ENCODE data around the gene CLEC10A.
"Not testable (repeated sequence)": the region's sequence is repeated elsewhere in the genome, so short reads cannot be mapped to it uniquely, and the experiment has no call there.

The CLEC10A gene

DNA sequence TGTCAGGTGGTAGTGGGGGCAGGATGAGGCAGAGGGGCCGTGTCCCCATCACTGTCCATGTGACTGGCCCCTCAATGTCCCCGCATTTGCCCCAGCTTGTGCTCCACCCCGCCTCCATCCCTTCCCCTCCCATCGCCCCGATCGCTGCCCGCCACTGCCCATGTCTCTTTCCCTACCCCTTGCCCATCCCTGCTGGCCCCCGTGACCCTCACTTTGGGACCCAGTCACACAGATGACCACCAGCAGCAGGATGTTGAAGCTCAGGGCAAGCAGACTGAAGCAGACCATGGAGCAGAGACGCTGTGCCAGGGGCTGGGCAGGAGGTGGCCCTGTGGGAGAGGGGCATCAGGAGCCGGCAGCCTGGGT, 28.5 kb upstream of the CLEC10A start:
- DNase-seq = no peak

DNA sequence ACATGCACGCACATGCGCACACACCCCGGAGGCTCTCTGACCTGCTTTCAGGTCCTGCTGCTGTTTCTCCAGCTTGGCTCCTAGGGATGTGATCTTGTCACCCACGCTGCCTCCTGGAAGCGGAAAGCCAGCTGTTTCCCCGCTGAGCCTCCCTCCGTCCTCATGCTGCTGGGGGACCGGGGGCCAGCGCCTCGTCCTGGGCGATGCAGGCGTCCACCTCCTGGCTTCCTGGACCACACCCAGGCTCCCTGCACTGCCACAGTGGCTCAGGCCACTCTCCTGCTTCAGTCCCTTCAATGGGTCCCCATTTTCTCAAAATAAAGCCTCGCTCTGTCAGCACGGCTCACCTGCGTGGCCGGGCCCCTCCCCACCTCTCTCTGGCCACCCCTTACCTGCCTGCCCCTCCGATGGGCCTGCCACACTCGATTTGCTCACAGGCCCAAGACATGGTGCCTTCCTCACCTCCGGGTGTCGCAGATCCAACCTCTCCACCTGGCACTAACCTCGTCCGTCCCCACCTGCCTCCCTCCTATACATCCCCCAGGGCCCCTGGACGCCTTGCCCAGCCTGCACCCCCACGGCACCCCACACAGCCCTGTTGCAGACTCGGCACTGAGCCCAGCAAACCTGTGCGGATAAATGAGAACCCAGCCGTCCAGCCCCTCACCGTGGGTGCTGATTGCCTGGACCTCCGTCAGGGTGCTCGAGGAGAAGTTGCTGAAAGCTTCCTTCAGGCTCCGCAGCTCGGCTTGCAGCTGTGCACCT, 27.9 kb upstream of the CLEC10A start:
- no peak for DNase-seq

DNA sequence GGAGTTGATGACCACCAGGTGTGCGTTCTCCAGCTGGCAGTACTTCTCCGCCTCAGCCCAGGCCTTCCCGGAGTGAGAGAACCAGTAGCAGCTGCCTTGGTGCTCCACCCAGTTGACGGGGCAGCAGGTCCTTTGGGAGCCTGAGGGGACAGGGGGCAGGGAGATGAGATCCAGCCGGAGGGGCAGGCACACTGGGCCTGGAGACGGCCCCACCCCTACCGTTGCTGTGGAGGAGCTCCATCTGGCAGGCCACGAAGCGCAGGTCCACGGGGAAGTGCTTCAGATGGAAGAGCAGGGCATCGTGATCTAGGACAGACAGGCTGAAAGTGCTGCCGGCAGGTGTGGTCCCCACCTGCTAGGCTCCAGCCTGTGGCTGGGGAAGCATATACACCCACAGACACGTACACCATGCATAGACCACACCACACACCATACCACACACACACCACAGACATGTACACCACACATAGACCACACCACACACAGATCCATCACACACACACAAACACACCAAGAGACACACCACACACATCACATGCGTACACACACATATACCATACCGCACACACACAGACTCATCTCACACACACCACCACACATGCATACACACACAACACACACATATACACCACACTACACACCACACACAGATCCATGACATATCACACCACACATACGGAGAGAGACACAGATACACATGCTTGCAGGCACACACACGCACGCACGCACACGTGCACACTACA, 27.1 kb upstream of the CLEC10A start:
- no peak for DNase-seq

DNA sequence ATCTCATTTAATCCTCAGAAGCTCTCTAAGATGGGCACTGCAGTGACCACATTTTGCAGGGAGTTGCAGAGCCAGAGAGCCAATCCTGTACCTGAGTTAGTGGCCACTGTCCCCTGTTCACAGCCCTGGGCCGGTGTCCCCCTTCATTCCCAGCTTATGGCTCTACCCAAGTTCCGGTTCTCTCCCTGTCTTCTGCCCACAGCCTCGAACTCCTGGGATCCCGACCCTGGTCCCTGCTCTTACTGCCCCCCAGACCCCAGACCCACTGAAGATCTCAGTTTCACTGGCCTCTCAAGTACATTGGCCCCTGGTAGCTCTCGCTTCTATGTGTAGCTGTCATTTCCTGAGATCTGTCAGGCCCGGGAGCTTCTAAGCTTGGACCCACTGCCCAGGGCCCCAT, 22.4 kb upstream of the CLEC10A start:
- no peak for DNase-seq

DNA sequence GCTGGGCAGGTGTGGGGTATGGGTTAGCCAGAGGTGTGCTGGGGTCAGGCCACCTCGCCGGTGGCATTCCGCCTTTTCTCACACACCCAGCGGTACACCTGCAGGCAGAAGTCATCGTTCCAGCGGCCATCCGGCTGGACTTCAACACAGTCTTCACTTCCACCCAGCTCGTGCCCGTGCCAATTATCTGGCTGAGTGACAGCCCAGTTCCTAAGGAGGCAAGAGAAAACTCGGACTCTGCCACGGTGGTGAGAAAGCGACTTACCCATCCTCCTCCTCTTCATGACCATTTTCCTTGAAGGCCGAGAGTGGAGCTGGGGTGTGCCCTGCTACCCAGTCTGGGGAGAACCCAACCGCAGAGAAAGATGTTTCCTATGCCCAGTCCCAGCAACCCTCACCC, 21.5 kb upstream of the CLEC10A start:
- no peak for DNase-seq

DNA sequence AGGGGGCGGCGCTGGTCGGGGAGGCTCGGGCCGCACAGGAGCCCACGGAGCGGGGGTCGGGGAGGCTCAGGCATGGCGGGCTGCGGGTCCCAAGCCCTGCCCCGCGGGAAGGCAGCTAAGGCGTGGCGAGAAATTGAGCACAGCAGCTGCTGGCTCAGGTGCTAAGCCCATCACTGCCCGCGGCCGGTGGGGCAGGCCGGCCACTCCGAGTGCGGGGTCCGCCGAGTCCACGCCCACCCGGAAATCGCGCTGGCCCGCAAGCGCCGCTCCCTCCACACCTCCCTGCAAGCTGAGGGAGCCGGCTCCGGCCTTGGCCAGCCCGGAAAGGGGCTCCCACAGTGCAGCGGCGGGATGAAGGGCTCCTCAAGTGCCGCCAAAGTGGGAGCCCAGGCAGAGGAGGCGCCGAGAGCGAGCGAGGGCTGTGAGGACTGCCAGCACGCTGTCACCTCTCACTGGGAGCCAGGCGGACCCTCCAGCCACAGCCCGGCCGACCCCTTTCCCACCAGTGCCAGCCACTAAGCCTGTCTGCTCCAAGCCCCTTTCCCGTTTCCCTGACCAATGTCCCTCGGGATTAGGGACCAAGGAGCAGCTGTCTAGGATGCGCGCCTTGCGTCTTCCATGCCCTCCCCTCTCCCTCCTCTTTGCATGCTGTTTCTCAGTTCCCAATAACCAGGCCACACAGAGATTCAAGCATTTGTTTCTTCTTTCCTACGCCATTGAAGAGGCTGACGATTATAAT, 20.8 kb upstream of the CLEC10A start:
- DNase-seq = not testable (repeated sequence)

DNA sequence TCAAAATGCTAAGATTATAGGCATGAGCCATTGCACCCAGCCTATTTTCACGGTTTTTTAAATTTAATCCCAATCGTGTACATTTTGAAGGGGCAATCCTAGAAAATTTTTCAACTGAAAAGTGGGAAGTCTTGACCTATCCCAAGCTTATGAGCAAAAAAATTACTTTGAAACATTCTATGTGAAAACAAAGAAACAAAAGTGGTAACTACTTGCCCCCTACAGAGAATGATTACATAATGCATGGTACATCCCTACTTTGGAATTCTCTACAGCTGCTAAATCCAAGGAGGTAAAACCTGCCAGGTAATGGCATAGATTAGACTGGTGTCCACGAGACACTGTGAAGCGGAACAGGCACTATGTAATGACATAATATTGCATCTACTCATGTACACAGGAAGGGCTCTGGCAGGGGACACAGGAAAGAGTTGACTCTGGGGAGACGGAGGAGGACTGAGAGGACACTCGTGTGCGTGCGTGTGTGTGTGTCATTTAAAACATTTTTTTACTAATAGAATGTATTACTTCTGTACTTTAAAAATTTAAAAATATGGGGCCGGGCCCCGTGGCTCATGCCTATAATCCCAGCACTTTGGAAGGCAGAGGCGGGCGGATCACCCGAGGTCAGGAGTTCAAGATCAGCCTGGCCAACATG, 18.9 kb upstream of the CLEC10A start:
- no peak for DNase-seq

DNA sequence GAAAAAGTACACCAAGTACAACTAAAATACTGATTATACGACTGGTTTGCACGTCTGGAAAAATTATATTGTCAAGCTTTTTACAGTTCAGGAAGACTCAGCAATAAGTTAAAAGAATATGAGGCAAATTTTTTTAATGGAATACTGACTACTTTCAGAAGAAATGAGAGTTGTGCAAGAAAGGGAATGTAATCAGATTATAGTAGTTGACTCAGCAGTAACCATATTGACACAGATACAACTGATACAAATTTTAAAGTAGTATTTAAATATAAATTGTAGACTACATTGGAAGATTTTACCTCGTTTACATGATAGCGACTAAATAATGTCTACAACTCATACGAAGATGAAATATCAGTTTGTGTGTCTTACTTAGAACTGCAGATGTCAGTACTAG, 17.9 kb upstream of the CLEC10A start:
- no peak for DNase-seq

DNA sequence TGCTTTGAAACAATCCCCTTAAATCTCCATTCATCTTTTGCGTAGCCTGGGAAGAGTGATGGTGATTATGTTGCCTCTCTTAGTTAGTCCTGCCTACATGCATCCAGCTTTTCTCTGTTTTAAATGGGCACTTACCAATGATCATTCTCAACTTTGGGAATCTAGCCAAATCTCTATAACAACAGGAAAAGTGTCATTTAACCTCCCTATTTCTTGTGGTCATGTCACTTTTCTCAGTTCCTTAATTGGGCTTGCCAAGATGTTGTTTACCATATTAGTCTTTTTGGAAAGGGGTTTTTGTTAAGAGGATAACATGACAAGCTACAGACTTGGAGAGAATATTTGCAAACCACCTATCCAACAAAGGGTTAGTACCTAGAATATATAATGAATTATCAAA, 15.6 kb upstream of the CLEC10A start:
- no peak for DNase-seq

DNA sequence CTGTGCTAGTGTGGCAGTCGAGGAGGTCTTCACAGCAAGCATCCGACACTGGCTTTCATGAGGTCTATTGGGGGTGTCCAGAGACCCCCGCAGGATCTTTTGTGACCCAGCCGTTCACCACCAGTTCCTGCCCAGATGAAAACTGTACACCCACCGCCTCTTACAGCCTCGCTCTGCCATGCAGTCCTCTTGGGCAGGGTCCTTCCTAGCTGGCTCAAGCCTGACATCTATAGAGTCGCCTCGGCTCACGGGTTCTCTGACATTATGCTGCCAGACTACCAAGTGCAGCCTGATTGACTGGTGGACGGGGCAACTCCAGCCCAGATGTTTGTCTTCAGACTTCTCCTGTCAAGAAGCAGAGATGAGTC, 14.6 kb upstream of the CLEC10A start:
- DNase-seq = no peak

DNA sequence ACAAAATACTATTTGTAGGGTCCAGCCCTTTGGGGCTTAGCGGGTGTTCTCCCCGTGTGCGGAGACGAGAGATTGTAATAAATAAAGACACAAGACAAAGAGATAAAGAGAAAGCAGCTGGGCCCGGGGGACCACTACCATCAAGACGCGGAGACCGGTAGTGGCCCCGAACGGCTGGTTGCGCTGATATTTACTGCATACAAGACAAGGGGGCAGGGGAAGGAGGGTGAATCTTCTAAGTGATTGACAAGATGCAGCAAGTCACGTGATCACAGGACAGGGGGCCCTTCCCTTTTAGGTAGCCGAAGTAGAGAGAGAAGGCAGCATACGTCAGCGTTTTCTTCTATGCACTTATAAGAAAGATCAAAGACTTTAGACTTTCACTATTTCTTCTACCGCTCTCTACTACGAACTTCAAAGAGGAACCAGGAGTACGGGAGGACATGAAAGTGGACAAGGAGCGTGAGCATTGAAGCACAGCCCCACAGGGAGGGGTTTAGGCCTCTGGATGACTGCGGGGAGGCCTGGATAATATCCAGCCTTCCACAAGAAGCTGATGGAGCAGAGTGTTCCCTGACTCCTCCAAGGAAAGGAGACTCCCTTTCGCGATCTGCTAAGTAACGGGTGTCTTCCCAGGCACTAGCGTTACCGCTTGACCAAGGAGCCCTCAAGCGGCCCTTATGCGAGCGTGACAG, 11.4 kb upstream of the CLEC10A start:
- not testable (repeated sequence) for DNase-seq

DNA sequence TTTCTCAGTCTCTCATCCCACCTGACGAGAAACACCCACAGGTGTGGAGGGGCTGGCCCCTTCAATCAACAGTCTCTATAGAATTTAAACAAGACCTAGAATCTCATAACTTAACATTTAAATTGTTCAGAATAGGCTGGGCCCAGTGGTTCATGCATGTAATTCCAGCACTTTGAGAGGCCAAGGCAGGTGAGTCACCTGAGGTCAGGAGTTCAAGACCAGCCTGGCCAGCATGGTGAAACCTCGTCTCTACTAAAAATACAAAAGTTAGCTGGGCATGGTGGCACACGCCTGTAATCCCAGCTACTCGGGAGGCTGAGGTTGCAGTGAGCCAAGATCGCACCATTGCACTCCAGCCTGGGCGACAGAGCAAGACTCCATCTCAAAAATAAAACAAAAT, 9.5 kb upstream of the CLEC10A start:
- not testable (repeated sequence) for DNase-seq

DNA sequence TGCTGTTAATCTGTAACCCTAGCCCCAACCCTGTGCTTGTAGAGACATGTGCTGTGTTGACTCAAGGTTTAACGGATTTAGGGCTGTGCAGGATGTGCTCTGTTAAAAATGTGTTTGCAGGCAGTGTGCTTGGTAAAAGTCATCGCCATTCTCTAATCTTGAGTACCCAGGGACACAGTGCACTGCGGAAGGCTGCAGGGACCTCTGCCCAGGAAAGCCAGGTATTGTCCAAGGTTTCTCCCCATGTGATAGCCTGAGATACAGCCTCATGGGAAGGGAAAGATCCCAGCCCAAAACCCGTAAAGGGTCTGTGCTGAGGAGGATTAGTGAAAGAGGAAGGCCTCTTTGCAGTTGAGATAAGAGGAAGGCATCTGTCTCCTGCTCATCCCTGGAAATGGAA, 8.4 kb upstream of the CLEC10A start:
- DNase-seq = not testable (repeated sequence)

DNA sequence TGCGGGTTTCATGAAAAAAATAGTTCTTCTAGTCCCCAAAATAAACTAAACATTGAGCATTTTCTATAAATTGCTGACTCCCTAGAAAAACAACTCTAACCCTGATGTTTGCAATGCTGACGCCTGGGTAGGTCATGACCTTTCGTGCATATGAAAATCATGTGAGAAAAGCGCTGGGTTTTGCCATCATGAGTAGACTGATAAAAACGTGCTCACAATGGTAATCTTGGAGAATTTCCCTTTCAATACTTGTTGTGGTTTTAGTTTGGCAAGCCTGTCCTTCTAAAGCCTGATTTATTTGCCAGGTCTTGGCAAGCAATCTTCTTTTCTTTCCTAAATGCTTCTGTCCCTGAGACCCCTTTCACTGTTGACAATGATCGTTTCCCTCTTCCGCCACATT, 4.0 kb upstream of the CLEC10A start:
- no peak for DNase-seq

DNA sequence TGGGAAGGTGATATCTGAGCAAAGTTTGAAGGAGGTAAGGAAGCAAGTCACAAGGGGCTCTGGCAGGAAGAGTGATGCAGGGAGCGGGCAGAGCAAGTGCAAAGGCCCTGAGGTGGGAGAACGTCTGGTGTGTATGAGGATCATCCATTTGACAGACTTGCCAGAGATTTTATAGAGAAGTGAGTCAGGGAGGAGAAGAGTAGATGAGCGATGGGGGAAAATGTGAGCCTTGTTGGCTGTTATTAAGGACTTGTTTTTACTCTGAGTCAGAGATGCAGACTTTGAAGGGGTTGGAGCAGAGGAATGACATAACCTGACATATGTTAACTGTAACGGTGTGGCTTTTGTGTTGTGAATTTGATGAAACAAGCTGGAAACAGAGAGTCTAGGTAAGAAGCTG, 3.5 kb upstream of the CLEC10A start:
- DNase-seq = no peak

DNA sequence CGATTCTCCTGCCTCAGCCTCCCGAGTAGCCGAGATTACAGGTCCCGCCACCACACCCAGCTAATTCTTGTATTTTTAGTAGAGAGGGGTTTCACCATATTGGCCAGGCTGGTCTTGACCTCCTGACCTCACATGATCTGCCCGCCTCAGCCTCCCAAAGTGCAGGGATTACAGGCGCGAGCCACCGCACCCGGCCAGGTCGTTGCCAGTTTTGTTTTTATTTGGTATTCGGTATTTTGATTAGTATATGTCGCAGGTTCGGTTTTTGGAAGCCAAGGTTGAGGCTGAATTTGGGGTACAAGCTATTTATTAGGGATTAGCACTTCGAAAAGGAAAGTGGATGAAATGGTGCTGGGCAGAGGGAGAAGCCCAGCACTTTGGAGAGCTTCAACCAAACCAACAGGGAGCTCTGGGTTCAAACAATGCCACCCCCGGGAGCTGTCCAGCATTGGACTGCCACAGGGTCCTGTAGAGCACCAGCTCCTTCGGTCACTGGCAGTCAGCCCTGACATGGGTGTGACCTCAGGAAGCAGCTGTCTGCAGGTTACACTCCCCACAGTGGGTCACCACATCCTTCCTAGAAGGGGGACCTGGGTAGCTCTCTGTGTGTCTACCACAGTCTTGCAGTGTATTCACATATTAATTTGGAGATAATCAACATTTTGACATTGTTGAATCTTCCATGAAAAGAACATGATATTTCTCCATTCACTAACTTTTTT, 1.5 kb upstream of the CLEC10A start:
- no peak for DNase-seq

DNA sequence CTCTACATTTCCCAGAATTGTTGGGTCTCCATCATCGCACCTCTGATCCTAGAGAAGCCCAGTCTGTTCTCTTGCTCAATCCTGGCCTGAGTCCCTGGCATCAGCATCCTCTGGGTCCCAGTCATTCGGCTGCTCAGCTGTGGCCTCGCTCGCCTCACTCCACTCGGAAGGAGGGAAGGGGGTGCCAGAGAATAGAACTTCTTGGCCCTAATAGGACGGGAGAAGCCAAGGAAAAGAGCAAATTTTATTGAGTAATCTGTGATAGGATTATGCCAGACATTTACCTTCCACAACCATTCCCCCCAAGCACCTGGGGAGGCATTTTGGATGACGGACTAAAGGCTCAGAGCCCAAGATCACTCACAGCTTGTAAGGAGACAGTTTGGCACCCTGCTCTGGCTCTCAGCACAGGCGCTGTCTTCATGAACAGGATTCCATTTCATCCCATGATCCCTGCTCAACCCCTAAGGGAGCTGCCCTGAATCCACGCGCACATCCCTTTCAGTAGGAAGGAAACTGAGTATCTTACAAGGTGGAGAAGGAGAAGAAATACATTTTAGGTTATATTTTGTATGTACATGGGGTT, 498 bp upstream of the CLEC10A start:
- DNase-seq = no peak

DNA sequence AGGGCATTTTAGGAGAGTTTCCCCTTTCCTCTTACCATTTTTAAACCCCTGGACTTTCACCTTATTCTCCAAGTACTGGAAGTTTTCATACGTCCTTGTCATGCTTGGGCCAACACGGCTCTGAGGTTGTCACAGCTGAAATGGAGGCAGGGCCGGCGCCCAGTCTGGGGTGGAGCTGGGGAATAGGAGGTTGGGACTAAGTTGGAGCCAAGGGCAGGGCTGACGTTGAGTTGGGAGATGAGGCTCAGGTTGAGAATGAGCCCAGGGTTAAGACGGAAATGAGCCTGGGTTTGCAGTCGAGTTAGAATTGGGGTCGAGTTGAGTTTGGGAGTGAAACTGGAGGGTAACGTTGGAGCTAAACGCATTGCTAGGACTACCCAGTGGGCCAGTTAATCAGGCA, 1.3 kb downstream of the CLEC10A start:
- no peak for DNase-seq

DNA sequence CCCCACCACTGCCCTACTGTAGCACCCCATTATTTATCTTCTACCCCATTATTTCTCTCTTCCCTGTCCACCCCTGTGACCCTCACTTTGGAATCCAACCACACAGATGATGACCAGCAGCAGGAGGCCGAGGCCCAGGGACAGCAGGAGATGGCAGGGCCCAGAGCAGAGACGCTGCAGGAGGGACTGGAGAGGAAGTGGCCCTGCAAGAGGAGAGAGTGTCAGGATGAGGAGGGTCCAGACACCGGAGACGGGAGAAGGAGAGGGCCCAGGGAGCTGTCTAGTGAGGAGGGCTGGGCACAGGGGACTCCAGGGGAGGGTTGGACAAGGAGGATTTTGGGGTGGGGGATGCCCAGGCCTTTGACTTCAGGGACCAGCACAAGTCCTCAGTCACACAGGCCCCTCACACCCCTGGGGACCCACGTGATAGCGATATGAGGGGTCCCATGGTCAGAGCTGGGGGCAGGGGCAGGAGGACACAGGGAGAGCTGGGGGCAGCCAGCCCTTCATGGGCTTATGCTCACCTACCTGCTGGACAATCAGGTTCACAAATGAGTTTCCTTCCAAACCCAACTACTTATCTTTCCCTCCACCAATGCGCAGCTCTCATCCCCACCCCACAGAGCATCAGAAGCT, 2.0 kb downstream of the CLEC10A start:
- DNase-seq = no peak

DNA sequence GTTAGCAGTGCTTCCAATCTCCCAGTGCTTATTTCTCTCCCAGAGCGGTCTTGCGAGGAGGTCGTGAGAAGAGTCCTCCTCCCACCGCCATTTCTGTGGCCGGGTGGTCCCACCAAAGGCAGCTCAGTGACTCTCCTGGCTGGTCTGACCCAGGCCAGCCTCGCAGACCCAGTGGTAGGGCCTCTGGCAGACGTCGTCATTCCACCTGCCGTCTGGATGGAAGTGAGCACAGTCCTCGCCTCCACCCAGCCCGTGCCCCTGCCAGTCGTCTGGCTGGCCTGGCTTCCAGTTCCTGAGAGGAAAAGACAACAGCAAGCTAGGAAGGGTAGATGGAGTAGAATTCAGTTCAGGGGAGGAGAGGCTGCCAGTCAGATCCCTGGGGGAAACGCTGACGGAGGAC, 5.1 kb downstream of the CLEC10A start:
- DNase-seq = no peak

DNA sequence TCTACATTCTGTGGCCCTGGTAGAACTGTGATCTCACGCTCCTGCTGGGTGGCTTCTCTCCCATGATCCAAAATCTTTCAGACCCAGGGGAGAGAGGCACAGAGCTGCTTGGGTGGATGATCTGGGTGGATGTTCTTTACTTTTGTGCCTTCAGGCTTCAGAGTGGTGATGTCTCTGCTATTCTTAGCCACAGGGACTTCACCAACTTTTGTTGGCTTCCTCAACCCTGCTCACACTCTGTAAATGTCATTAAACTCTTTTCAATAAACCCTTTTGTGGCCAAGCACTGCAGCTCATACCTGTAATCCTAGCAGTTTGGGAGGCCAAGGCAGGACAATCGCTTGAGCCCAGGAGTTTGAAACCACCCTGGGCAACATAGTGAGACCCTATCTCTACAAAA, 7.6 kb downstream of the CLEC10A start:
- DNase-seq = no peak
